ENCODE results near the gene CD151. TPM values are rescaled to one million over a fixed set of nuclear protein-coding genes. Genes with fewer than 3 reads are reported as not detected.

CD151 gene
- total RNA-seq, 1 experiment from 2014 or later = 127 TPM

GRCh38 chr11:864898-865297 is 32.1 kb downstream of the CD151 start:
- Histone ChIP-seq H3K36me3 (ENCODE audit: insufficient read depth, low read length, poor library complexity, severe bottlenecking) (no peaks in the 10 kb centered on the region), H3K27me3 (replicated peaks; ENCODE audit: insufficient read depth, low read depth, low read length, poor library complexity) (no peaks in the 10 kb centered on the region), H3K4me1 (ENCODE audit: insufficient read depth, low read length, poor library complexity, severe bottlenecking) (peaks cover 11% of the 10 kb centered on the region), H3K4me3 (ENCODE audit: low read depth, low read length, poor library complexity, severe bottlenecking) (no peak overlapping the region), H3K9me3 (ENCODE audit: low read depth, low read length, poor library complexity, severe bottlenecking) (no peaks in the 10 kb centered on the region), H3K27ac (ENCODE audit: low read depth, low read length, poor library complexity, severe bottlenecking) (no peak overlapping the region)
- no peak for TF ChIP-seq EZH2 (IDR thresholded peaks at IDR 0.05; ENCODE audit: borderline replicate concordance, low read depth, low read length, poor library complexity, severe bottlenecking)
- no peak for TF ChIP-seq CTCF (conservative IDR thresholded peaks at IDR 0.05; ENCODE audit: low read depth, low read length)
- intact Hi-C loops (cut with micrococcal nuclease; ENCODE audit: unreplicated experiment) = no loop called here
- DNase-seq (ENCODE audit: low spot score) = no peak
- BruUV-seq (replicated peaks) = no TSS peak
- ChIA-PET CTCF (no interaction called here), POLR2A (ENCODE audit: low non-redundant PET) (no interaction called here)

GRCh38 chr11:865462-866430 is 33.0 kb downstream of the CD151 start:
- Histone ChIP-seq H3K9me3 (ENCODE audit: low read depth, low read length, poor library complexity, severe bottlenecking) (no peaks in the 10 kb centered on the region), H3K4me3 (ENCODE audit: low read depth, low read length, poor library complexity, severe bottlenecking) (no peak overlapping the region), H3K36me3 (ENCODE audit: insufficient read depth, low read length, poor library complexity, severe bottlenecking) (no peaks in the 10 kb centered on the region), H3K27me3 (replicated peaks; ENCODE audit: insufficient read depth, low read depth, low read length, poor library complexity) (no peaks in the 10 kb centered on the region), H3K4me1 (ENCODE audit: insufficient read depth, low read length, poor library complexity, severe bottlenecking) (peaks cover 4% of the 10 kb centered on the region), H3K27ac (ENCODE audit: low read depth, low read length, poor library complexity, severe bottlenecking) (no peak overlapping the region)
- POLR2A ChIA-PET (ENCODE audit: low non-redundant PET) = no interaction called here
- no TSS peak for BruUV-seq (replicated peaks)
- CTCF ChIA-PET = no interaction called here
- no peak for DNase-seq (ENCODE audit: low spot score)
- TF ChIP-seq EZH2 (IDR thresholded peaks at IDR 0.05; ENCODE audit: borderline replicate concordance, low read depth, low read length, poor library complexity, severe bottlenecking) = no peak
- no peak for TF ChIP-seq CTCF (conservative IDR thresholded peaks at IDR 0.05; ENCODE audit: low read depth, low read length)
- intact Hi-C loops (cut with micrococcal nuclease; ENCODE audit: unreplicated experiment) = no loop called here

- intact Hi-C loops (cut with micrococcal nuclease; ENCODE audit: unreplicated experiment) = no loop called here
- TF ChIP-seq CTCF (conservative IDR thresholded peaks at IDR 0.05; ENCODE audit: low read depth, low read length) (no peak), EZH2 (IDR thresholded peaks at IDR 0.05; ENCODE audit: borderline replicate concordance, low read depth, low read length, poor library complexity, severe bottlenecking) (no peak)
- POLR2A ChIA-PET (ENCODE audit: low non-redundant PET) = no interaction called here
- no peak overlapping the region for H3K4me3 ChIP-seq (ENCODE audit: low read depth, low read length, poor library complexity, severe bottlenecking)
- H3K36me3 ChIP-seq (ENCODE audit: insufficient read depth, low read length, poor library complexity, severe bottlenecking) = no peaks in the 10 kb centered on the region
- CTCF ChIA-PET = no interaction called here
- no peak for DNase-seq (ENCODE audit: low spot score)
- no peaks in the 10 kb centered on the region for H3K9me3 ChIP-seq (ENCODE audit: low read depth, low read length, poor library complexity, severe bottlenecking)
- BruUV-seq (replicated peaks) = no TSS peak
- H3K27ac ChIP-seq (ENCODE audit: low read depth, low read length, poor library complexity, severe bottlenecking) = no peak overlapping the region
- no peaks in the 10 kb centered on the region for H3K4me1 ChIP-seq (ENCODE audit: insufficient read depth, low read length, poor library complexity, severe bottlenecking)
- no peaks in the 10 kb centered on the region for H3K27me3 ChIP-seq (replicated peaks; ENCODE audit: insufficient read depth, low read depth, low read length, poor library complexity)
Observed at GRCh38 chr11:866481-866880, 33.7 kb downstream of the CD151 start.
